NCI-H526 (cell line): ENCODE measurements around the gene BIN2.

ENCODE experiments used
- DNase-seq, 2 experiments: peaks; one replicate each; lab custom pipeline; 2025; lab: John Stamatoyannopoulos, UW

The BIN2 gene

DNA sequence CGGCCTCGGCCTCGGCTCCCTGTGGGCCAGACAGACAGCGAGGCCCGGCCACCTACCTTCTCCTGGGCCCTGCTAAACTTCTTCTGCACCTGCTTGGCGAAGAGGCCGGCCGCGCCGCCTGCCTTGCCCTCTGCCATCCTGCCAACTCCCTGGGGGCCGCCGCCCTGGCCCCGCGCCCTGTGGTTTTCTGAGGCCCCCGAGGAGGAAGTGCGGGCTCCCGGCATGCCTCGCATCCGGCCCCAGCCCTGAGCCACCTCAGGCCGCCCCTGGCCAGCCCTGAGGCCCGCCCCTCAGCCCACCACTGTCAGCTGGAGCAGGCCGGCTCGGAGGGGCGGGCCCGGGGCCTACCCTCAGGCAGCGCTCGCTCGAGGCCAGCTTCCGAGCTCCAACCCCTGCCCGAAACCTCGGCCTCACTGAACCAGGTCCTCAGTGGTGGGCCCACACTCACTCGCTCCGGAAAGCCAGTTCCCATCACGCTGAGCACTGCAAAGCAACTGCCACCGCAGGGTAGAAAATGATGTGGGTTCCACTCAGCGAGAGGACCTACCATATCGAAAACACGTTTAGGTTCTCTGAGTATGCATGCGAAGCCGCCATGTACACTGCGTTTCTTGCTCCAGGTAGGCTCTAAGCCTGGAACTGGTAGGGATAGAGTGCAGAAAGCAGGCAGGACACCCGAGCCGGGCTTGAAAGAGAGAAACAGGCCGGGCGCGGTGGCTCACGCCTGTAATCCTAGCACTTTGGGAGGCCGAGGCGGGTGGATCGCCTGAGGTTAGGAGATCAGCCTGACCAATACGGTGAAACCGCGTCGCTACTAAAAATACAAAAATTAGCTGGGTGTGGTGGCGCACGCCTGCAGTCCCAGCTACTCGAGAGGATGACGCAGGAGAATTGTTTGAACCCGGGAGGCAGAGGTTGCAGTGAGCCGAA, at the start of gene BIN2:
Gene BIN2, minus strand, starts transcription at position 209 of the 930 bp plus-strand sequence. Its CDS starts 72 bp downstream, at position 137.
- DNase-seq, result no peak

DNA sequence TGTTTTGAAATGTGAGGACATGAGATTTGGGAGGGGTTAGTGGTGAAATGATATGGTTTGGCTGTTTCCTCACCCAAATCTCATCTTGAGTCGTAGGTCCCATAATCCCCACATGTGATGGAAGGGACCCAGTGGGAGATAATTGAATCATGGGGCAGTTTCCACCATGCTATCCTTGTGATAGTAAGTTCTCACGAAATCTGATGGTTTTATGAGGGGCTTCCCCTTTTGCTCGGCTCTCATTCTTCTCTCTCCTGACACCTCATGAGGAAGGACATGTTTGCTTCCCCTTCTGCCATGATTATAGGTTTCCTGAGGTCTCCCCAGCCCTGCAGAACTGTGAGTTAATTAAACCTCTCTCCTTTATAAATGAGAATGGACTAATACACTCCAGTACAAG, 49.2 kb upstream of the BIN2 start:
- no peak for DNase-seq

DNA sequence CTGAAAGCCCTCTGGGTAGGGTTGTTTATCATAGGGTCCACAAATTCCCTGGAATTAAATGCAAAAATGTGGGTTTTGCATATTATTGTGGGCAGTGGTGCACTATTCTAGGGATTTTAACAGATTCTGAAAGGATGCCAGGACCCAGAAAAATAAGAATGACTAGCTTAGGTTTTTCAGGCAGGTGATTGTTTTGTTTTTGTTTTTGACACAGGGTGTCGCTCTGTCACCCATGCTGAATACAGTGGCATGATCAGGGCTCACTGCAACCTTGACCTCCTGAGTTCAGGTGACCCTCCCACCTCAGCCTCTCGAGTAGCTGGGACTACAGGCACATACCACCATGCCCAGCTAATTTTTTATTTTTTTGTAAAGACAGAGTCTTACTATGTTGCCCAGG, 48.0 kb upstream of the BIN2 start:
- DNase-seq, result no peak

DNA sequence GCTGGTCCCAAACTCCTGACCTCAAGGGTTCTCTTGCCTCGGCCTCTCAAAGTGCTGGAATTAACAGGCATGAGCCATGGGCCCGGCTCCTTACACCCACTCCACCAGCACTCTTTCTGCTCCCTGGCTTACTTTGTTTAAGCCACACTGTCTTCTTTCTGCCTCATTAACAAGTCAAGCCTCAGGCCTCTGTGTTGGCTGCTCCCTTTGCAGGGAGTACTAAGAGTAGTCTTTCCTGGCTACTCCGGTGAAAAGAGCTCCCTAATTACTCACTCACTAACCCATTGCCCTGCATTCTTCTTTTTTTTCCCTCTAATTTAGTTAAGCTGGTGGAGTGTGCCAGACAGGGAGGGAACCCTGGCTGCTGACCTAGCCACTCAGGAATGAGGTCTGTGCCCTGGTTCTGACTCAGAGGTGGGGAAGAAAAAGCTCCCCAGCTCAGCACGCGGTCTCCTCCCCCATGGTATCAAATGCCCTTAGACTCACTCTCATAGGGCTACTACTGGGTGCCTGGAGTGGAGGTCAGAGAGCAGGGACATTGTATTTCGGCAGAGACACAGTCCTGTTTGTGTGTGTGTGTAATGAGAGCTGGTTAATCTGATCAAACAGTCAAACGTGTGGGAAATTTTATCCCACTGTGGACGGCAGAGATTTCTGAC, 47.5 kb upstream of the BIN2 start:
- DNase-seq, result peak in 1 of 2 experiments; percentile 13

DNA sequence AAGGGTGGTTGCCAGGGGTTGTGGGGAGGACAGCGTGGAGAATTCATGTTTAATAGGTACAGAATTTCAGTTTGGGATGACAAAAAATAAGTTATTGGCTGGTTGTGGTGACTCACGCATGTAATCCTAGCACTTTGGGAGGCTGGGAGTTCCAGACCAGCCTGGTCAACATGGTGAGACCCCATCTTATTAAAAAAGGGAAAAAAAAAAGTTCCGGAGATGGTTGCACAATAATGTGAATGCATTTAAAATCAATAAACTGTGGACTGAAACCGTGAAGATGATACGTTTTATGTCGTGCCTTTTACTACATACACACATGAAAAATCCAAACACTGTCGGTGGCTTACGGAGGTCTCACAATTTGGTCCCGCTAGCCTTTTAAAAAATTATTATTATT, 46.7 kb upstream of the BIN2 start:
- no peak for DNase-seq

DNA sequence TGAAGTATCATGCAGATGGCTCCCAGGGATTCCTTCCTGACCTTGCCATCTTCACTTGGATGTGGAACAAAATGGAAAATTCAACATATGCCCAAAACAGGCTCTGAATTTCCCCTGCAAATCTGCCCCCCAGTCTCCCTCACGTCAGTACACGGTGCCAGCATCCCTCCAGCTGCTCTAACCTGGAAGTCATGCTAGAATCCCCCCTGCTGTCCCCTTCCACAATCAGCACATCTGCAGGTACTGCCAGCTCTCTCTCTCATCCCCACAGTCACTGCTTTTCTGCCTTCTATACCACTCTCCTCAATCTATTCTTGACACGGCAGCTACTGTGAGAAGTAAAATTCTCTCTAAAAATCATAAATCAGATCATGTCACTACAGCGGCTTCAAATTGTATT, 45.6 kb upstream of the BIN2 start:
- DNase-seq, result no peak

DNA sequence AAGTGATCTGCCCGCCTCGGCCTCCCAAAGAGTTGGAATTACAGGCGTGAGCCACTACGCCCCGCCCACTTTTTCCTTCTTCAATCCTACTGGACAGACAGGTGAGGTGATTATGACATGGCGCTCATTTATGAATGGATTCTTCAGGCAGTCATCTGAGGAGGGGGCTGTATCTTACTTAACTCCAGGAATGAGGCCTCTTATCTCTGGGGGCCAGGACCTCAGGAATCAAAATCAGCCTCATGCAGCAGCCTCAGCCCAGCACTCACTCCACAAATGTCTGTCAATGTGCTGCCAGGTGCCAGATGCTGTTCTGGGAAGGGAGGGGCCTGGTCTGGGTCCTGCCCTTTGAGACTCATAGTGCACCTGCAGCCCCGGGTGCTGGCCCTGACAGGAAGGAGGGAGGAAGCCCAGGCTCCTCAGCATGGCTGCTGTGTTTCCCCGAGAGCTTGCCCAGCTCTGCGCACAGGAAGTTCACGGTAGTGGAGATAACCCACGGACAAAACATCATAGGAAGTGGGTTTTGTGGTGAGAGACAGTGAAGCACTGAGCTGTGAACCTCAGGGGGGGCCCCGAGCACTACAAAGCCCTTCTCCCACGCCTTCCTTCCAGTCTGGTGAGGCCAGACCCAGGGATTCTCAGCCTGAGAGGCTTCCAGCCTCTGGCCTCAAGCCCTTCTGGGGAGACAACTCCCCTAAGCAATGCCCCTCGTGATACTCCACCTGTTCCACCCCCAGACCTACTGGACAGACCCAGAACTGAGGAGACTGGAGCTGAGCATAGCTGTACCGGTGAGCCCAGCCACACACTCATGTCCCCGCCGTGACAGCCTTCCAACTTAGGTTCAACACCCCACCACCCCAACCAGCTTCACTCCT, 44.9 kb upstream of the BIN2 start:
- peak in 1 of 2 experiments; percentile 17 for DNase-seq

DNA sequence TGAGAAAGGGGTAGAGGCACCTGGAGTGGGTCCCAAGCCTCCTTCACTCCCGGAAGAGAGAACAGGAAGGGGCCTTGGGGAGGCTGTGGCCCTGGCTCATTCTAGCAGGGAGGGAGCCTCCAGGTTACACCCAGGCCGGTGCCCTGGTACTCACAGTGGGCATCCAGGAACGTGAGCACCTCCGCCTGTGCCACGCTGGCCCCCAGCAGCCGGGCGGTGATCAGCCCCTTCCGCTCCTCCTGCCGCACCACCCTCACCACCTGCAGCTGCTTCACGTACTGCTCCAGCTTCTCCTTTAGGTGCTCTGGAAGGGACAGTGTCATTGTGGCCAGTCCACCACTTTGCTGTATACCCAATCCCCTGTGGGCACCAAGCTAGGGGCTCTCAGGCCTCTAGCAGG, 41.3 kb upstream of the BIN2 start:
- no peak for DNase-seq

DNA sequence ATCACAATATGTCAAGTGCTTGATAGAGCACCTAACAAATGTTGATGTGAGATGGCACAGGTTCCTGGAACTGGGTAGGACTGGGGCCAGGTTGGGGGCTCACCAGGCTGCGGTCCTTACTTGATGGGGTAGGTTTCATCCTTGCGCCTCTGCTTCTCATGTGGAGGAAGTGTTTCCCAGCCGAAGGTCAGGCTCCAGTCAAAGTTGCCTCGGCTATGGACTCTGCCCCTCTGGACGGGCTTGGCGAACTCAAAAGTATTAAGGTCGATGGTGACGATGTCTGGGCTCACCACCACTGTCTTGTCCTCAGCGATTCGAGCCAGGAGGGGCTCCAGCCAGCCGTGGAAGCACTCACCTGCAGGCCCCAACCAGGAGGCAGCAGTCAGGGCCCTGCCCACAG, 40.0 kb upstream of the BIN2 start:
- DNase-seq, result no peak

DNA sequence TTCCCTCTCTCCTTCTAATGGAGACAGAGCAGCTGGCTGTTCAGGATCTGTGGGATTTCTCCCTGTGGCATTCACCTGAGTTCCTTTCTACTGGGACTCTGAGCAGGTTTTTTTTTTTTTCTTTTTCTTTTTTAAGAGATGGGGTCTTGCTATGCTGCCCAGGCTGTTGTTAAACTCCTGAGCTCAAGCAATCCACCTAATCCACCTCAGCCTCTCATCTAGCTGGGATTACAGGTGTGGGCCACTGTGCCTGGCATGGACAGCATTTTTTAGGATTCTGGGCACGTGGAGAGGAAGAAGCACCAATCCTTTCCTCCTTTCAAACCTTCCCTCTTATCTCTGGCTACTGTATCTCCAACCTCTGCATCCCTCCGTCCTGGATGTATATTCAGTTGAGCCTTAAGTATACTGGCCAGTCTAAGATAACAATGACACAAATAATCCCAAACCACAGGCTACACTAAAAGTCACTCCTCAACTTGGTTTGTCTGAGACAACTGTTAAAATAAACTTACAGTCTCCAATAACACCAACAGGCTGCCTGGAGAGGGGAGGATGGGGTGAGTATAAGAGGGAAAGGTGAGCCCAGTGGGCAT, 38.9 kb upstream of the BIN2 start:
- DNase-seq, result no peak

DNA sequence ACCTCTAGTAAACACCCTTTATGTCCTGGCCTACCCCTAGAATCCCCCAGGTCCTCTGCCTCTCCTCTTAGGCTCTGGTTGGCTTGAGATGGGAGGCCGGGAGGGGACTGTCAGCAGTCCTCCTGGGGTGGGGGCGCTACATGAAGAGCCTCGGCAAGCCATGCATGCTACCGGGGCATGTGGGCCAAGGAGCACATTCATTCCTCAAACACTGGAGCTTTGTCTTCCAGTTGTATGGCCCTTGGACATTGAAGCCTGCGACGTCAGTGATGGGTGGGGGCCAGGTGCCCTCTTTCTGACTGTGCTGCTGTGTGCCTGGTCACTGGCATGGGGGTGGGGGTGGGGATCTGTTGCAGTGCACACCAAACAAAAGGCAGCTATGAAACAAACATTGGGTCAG, 38.3 kb upstream of the BIN2 start:
- no peak for DNase-seq

DNA sequence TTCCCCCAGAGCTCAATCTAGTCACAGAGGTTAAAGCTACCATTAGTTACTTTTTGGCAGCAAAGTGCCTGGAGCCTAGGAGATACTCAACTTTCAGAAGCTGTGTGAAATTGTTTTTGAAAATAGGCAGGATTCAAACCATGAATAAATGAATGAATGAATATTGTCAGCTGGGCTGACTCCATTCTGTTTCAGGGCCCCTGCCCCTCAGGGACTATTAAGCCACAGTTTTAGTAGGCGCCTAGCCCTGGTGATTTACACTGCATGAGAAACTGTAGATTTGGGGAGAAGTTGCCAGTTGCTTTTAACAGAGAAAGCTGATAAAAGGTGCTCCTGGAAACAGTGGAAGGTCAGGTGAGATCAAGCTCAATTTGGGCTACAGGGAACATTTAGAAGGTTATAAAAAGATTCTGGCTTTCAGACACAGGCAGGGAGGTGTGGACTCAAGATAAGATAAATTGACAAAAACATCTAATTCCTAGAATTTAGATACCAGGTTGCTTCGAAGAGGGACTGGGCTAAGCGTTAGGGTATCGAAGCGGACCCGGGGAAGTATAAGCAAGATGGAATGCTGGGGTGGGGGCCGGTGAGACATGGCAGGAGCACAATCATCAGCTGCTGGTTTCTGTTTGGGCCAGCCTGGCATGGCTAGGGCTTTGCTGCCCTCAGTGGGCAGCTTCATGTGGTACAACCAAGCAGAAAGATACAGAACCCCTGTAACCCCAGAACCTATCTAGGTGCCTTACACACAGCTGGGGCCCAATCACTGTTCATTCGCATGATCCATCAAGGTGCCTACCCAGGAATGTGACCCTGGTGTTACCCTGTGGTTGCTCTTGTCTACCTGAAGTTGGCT, 37.4 kb upstream of the BIN2 start:
- no peak for DNase-seq

DNA sequence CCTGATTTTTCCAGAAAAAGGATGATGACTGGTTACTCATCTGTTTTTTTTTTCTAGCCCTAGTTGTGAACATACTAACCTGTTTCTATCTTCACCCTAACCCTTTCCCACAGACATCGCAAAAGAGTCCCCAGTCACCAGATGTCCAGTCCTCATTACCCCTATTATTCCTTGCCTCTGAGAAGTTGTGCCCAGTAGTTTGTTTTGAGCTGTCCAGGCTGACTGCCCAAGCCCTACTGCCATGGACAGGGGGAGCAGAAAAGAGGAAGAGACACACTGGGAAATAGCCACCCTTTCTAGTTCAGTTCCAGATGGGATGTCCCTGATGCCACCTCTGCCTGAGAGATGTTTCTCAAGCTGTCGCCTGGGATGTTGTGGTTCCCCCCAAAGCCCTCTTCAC, 36.3 kb upstream of the BIN2 start:
- no peak for DNase-seq

DNA sequence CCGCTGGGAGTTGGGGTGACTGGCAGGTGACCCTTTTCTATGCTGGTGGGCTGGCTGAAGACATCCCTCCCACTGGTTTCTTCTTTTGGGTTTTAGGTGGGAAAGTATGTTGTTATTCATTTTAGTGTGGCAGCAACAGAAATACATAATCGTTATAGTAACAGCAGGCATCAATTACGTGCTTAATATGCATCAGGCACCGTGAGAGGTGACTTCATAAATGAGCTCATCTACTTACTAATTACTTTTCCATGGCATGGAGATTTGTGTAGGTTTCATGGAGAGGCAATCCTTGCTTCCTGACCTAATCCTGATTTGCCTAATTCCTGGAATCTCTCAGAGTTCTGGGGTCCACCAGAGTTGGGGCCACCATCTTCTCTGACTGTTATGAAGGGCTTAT, 35.9 kb upstream of the BIN2 start:
- no peak for DNase-seq

DNA sequence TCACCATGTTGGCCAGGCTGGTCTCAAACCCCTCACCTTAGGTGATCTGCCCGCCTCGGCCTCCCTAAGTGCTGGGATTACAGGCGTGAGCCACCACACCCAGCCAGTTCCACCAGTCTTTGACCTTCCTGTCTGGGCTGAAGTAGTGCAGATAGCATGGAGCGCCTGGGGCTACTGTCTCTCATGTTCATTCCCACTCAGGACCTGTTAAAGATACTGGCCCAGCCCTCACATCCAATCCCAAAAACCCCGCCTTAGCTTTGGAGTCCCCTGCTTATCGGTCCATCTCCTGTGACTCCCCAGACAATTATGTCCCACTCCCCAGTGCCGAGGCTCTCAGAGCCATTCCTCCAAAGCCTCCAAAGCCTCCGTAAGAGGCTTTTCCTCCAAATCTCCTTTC, 34.5 kb upstream of the BIN2 start:
- DNase-seq, result no peak

DNA sequence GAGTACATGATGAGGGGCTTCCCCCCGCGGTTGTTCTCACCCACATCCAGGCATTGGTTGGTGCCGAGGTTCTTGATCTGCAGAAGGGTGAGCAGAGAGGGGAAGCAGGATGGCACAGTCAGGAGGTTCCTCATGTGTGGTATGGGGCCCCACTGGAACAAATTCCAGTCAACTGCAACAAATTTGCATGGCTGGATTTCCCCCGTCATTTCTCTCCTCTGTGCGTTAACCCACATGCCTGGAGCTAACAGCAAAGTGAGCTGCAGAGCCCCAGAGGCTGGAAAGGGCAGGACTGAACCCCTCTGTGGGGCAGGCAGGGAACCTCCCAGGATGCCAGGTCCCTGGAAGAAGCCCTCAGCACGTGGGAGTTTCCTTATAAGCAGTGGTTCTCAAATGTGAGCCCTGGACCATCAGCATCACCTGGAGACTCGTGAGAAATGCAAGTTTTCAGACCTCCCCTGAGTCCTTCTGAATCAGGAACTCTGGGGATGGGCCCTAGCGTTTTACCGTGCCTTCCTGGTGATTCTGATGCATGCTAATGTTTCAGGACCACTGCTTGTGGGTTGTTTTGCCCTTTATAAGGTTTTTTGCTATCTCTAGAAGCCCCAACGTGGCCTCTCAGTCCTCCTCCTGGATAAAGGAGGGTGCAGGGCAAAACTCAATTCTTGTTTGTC, 33.5 kb upstream of the BIN2 start:
- peak in 1 of 2 experiments; percentile 29 for DNase-seq

DNA sequence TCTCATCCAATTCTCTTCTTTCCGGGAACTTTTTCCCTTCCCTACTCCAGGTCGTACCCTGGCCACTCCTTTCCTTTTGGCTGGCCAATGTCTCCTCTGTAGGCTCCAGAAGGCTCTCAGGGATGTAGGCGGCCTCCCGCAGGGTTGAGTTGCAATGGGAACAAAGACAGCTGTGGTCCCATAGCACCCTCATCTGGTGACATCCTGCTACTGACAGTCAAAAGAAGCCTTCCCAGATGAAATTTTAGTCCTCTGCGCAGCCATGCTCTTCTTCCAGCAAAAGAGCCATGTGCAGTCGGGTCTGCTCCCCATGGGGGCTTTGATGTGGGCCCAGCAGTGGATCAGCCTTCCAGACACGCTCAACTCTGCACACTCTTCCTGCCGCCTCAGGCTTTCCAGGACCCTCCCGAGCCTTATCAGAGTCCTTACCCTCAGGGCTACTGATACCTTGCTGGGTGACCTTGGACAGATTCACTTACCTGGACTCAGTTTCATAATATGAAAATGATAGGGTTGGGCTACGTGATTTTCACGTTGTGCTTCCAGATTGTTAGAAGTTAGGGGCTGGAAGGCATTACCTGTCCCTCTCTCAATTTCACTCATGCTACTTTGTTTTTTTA, 28.0 kb upstream of the BIN2 start:
- DNase-seq, result peak in 1 of 2 experiments; percentile 68

DNA sequence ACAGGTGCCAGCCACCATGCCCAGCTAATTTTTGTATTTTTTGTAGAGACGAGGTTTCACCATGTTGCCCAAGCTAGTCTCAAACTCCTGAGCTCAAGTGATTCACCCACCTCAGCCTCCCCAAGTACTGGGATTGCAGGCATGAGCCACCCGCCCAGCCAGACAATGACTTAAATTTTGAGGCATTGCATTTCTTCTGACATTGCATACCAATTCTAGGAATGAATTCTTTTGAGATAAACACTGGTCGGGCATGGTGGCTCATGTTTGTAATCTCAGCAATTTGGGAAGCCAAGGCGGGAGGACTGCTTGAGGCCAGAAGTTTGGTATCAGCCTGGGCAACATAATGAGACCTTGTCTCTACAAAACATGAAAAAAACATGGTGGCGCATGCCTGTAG, 25.1 kb upstream of the BIN2 start:
- no peak for DNase-seq

DNA sequence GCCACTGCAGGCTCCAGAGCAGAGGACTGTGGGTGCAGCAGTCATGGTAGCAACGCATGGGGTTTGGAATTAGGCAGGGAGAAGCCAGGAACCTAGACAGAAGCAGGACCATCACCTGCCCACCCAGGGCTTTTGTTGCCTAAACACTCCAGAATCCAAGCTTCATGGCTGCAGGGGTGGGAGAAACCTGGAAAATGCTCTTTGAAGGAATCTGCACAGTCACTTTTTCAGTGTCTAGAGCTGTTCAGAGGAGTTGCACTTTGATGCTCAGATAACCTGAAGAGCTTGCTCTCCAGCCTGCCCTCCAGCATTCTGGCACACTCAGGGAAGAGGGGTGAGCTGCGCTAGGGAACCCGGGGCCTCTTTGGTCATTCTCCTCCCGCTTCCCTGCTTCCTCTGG, 24.1 kb upstream of the BIN2 start:
- DNase-seq, result no peak

DNA sequence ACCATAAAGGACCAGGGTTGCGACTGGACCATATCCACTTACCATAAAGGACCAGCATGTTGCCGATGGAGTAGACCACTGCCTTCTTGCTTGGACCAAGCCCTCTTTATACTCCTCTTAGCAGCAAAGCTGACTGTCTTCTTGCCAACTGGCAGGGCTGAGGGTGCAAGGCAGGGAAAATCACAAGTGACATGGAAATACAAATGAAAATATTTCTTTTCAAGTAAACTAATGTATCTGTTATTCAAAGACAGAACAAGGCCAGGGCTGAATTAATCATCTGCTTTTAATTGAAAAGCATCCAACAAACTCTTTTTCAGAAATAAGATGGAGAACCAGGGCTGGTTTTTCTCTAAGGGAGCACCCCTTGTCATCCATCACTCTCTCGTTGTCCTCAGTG, 22.6 kb upstream of the BIN2 start, which contains the start of gene CELA1:
Gene CELA1, minus strand, starts transcription at position 99 of the 400 bp plus-strand sequence. Its CDS starts 41 bp downstream, at position 58.
- no peak for DNase-seq
